Mesendoderm (in vitro differentiated cells): Measurements from ENCODE around the gene ZMYND12.
"Not testable (repeated sequence)": the region's sequence is repeated elsewhere in the genome, so short reads cannot be mapped to it uniquely, and the experiment has no call there.

Experiments used
- DNase-seq: peaks from one replicate; pipeline ENCODE4 v3.0.0; 2013
- H2AK5ac ChIP-seq: 2 replicates; pipeline ENCODE4 v1.6.1; 2013; ENCODE audit warnings: low read length, inconsistent platforms
- H2BK120ac ChIP-seq: 2 replicates; pipeline ENCODE4 v1.6.1; 2013; ENCODE audit warnings: low read depth, mild to moderate bottlenecking, low read length, moderate library complexity, mixed read lengths
- H2BK15ac ChIP-seq: replicated peaks from 2 replicates; pipeline ENCODE4 v1.6.1; 2013; ENCODE audit warnings: low read depth, mild to moderate bottlenecking, moderate library complexity
- H2BK5ac ChIP-seq: 2 replicates; pipeline ENCODE4 v1.6.1; 2013; ENCODE audit warnings: low read length, inconsistent platforms
- H3K18ac ChIP-seq: 2 replicates; pipeline ENCODE4 v1.6.1; 2013; ENCODE audit warnings: mild to moderate bottlenecking, low read length, mixed read lengths
- H3K23ac ChIP-seq: one replicate; pipeline ENCODE4 v1.6.1; 2013; ENCODE audit warnings: low read length
- H3K27ac ChIP-seq: 2 replicates; pipeline ENCODE4 v1.5.1; 2013; ENCODE audit warnings: low read depth, mild to moderate bottlenecking, inconsistent platforms, low read length, moderate library complexity
- H3K27me3 ChIP-seq: 2 replicates; pipeline ENCODE4 v1.6.1; 2013; ENCODE audit warnings: low read length, control low read depth, mild to moderate bottlenecking, inconsistent platforms; ENCODE audit not compliant: insufficient read depth, poor library complexity
- H3K36me3 ChIP-seq: 2 replicates; pipeline ENCODE4 v1.6.1; 2013; ENCODE audit warnings: low read length, inconsistent platforms; ENCODE audit not compliant: control insufficient read depth, insufficient read depth
- H3K4ac ChIP-seq: one replicate; pipeline ENCODE4 v1.6.1; 2013; ENCODE audit warnings: low read depth, mild to moderate bottlenecking, low read length, moderate library complexity
- H3K4me1 ChIP-seq: 2 replicates; pipeline ENCODE4 v1.6.1; 2013; ENCODE audit warnings: low read depth, low read length, inconsistent platforms; ENCODE audit not compliant: control insufficient read depth
- H3K4me2 ChIP-seq: 2 replicates; pipeline ENCODE4 v1.6.1; 2013; ENCODE audit warnings: low read length
- H3K4me3 ChIP-seq: 2 replicates; pipeline ENCODE4 v1.5.1; 2013; ENCODE audit warnings: mild to moderate bottlenecking, low read length
- H3K56ac ChIP-seq: one replicate; pipeline ENCODE4 v1.6.1; 2013; ENCODE audit warnings: low read length
- H3K79me1 ChIP-seq: 2 replicates; pipeline ENCODE4 v1.6.1; 2013; ENCODE audit warnings: low read length, inconsistent platforms
- H3K79me2 ChIP-seq: 2 replicates; pipeline ENCODE4 v1.6.1; 2013; ENCODE audit warnings: mild to moderate bottlenecking, low read length; ENCODE audit not compliant: control insufficient read depth, insufficient read depth
- H3K9ac ChIP-seq: 2 replicates; pipeline ENCODE4 v1.6.1; 2013; ENCODE audit warnings: low read length, inconsistent platforms
- H4K5ac ChIP-seq: one replicate; pipeline ENCODE4 v1.6.1; 2013; ENCODE audit warnings: low read length
- H4K8ac ChIP-seq: one replicate; pipeline ENCODE4 v1.6.1; 2013; ENCODE audit warnings: low read depth, mild to moderate bottlenecking, control low read depth, low read length, moderate library complexity
- WGBS: extraction: QIAGEN DNeasy Blood & Tissue Kit; methylation state at CpG from one replicate; pipeline ENCODE4 v1.1.7; 2013; ENCODE audit warnings: low lambda C conversion rate, missing lambda C conversion rate; ENCODE audit not compliant: insufficient coverage; ENCODE audit errors: extremely low coverage; 5-methylcytosine and 5-hydroxymethylcytosine counted together

The ZMYND12 gene

GRCh38 chr1:42482635-42483153 is 26.9 kb upstream of the ZMYND12 start:
- Histone ChIP-seq H3K56ac (no peak overlapping the region), H3K36me3 (no peaks in the 10 kb centered on the region), H3K18ac (no peak overlapping the region), H3K79me2 (no peaks in the 10 kb centered on the region), H3K23ac (no peak overlapping the region), H3K9ac (no peak overlapping the region), H3K79me1 (no peaks in the 10 kb centered on the region), H2BK120ac (no peak overlapping the region), H2BK5ac (no peak overlapping the region), H3K4me3 (no peak overlapping the region), H3K4ac (no peak overlapping the region), H3K4me2 (no peak overlapping the region), H3K27me3 (no peaks in the 10 kb centered on the region), H3K4me1 (no peaks in the 10 kb centered on the region), H2BK15ac (no peak overlapping the region), H4K8ac (no peak overlapping the region), H4K5ac (no peak overlapping the region), H3K27ac (no peak overlapping the region), H2AK5ac (no peak overlapping the region)
- DNase-seq = no peak
- WGBS = no CpG with 5 or more reads among the region's 2 CpGs

GRCh38 chr1:42480921-42481320 is 25.1 kb upstream of the ZMYND12 start:
- Histone ChIP-seq H3K9ac (no peak overlapping the region), H3K4me3 (no peak overlapping the region), H3K79me1 (no peaks in the 10 kb centered on the region), H2BK5ac (no peak overlapping the region), H3K27ac (no peak overlapping the region), H4K5ac (no peak overlapping the region), H3K36me3 (no peaks in the 10 kb centered on the region), H3K23ac (no peak overlapping the region), H2BK15ac (no peak overlapping the region), H3K4me1 (no peaks in the 10 kb centered on the region), H3K56ac (no peak overlapping the region), H2BK120ac (no peak overlapping the region), H3K18ac (no peak overlapping the region), H2AK5ac (no peak overlapping the region), H3K4me2 (no peak overlapping the region), H4K8ac (no peak overlapping the region), H3K79me2 (no peaks in the 10 kb centered on the region), H3K4ac (no peak overlapping the region), H3K27me3 (no peaks in the 10 kb centered on the region)
- WGBS = no CpG with 5 or more reads among the region's 1 CpG
- no peak for DNase-seq

- Histone ChIP-seq H4K5ac (no peak overlapping the region), H3K27me3 (no peaks in the 10 kb centered on the region), H2BK15ac (no peak overlapping the region), H3K18ac (no peak overlapping the region), H3K4me2 (no peak overlapping the region), H3K27ac (no peak overlapping the region), H3K36me3 (no peaks in the 10 kb centered on the region), H2BK120ac (no peak overlapping the region), H3K4me3 (no peak overlapping the region), H3K56ac (no peak overlapping the region), H3K9ac (no peak overlapping the region), H4K8ac (no peak overlapping the region), H3K4ac (no peak overlapping the region), H3K79me1 (no peaks in the 10 kb centered on the region), H3K79me2 (no peaks in the 10 kb centered on the region), H3K23ac (no peak overlapping the region), H3K4me1 (no peaks in the 10 kb centered on the region), H2AK5ac (no peak overlapping the region), H2BK5ac (no peak overlapping the region)
- no CpG with 5 or more reads among the region's 4 CpGs for WGBS
- DNase-seq = peak; percentile 76
Measured at GRCh38 chr1:42479621-42480020, 23.8 kb upstream of the ZMYND12 start.

GRCh38 chr1:42477775-42478174 is 22.0 kb upstream of the ZMYND12 start:
- H3K56ac ChIP-seq = no peak overlapping the region
- H2BK120ac ChIP-seq = no peak overlapping the region
- H2AK5ac ChIP-seq = no peak overlapping the region
- H2BK5ac ChIP-seq = no peak overlapping the region
- no peak overlapping the region for H2BK15ac ChIP-seq
- H3K4me3 ChIP-seq = no peak overlapping the region
- no peak for DNase-seq
- H3K4me2 ChIP-seq = no peak overlapping the region
- no peak overlapping the region for H3K18ac ChIP-seq
- no peaks in the 10 kb centered on the region for H3K79me1 ChIP-seq
- H3K4ac ChIP-seq = no peak overlapping the region
- H3K36me3 ChIP-seq = no peaks in the 10 kb centered on the region
- H3K27me3 ChIP-seq = no peaks in the 10 kb centered on the region
- WGBS = no CpG with 5 or more reads among the region's 3 CpGs
- no peak overlapping the region for H4K8ac ChIP-seq
- H4K5ac ChIP-seq = no peak overlapping the region
- H3K27ac ChIP-seq = no peak overlapping the region
- no peak overlapping the region for H3K9ac ChIP-seq
- no peaks in the 10 kb centered on the region for H3K4me1 ChIP-seq
- no peaks in the 10 kb centered on the region for H3K79me2 ChIP-seq
- H3K23ac ChIP-seq = no peak overlapping the region

GRCh38 chr1:42477354-42477753 is 21.5 kb upstream of the ZMYND12 start:
- not testable (repeated sequence) for H4K8ac ChIP-seq, H2BK5ac ChIP-seq, H3K9ac ChIP-seq, H3K79me2 ChIP-seq, H4K5ac ChIP-seq, H3K4me2 ChIP-seq, H3K23ac ChIP-seq, H3K4me1 ChIP-seq, H3K56ac ChIP-seq, H3K27ac ChIP-seq, H2BK15ac ChIP-seq, DNase-seq, H3K4ac ChIP-seq, H2BK120ac ChIP-seq, H3K4me3 ChIP-seq, H3K79me1 ChIP-seq, H2AK5ac ChIP-seq, H3K27me3 ChIP-seq, H3K18ac ChIP-seq, H3K36me3 ChIP-seq
- WGBS = no CpG with 5 or more reads among the region's 4 CpGs

- Histone ChIP-seq H2BK15ac (no peak overlapping the region), H3K4me2 (no peak overlapping the region), H3K79me2 (no peaks in the 10 kb centered on the region), H3K18ac (no peak overlapping the region), H3K56ac (no peak overlapping the region), H3K79me1 (no peaks in the 10 kb centered on the region), H3K27me3 (no peaks in the 10 kb centered on the region), H4K8ac (no peak overlapping the region), H3K4ac (no peak overlapping the region), H2BK5ac (no peak overlapping the region), H3K9ac (no peak overlapping the region), H2AK5ac (no peak overlapping the region), H3K36me3 (no peaks in the 10 kb centered on the region), H3K4me3 (no peak overlapping the region), H4K5ac (no peak overlapping the region), H2BK120ac (no peak overlapping the region), H3K27ac (no peak overlapping the region), H3K4me1 (no peaks in the 10 kb centered on the region), H3K23ac (no peak overlapping the region)
- DNase-seq = no peak
- no CpG with 5 or more reads among the region's 4 CpGs for WGBS
Measured at GRCh38 chr1:42476605-42477004, 20.8 kb upstream of the ZMYND12 start.
